IPS-18c (cell line): ENCODE data around the gene MORC4.
"Not testable (repeated sequence)": the region's sequence is repeated elsewhere in the genome, so short reads cannot be mapped to it uniquely, and the experiment has no call there.

Experiments used
- H3K4me3 ChIP-seq: 2 replicates; pipeline ENCODE4 v1.7.0; 2013; ENCODE audit warnings: low read depth, mild to moderate bottlenecking, low read length, moderate library complexity; ENCODE audit not compliant: insufficient read depth
- H3K9me3 ChIP-seq: one replicate; pipeline ENCODE4 v1.6.1; 2013; ENCODE audit warnings: mild to moderate bottlenecking, low read length, moderate library complexity; ENCODE audit not compliant: control insufficient read depth, insufficient read depth

Gene MORC4

DNA sequence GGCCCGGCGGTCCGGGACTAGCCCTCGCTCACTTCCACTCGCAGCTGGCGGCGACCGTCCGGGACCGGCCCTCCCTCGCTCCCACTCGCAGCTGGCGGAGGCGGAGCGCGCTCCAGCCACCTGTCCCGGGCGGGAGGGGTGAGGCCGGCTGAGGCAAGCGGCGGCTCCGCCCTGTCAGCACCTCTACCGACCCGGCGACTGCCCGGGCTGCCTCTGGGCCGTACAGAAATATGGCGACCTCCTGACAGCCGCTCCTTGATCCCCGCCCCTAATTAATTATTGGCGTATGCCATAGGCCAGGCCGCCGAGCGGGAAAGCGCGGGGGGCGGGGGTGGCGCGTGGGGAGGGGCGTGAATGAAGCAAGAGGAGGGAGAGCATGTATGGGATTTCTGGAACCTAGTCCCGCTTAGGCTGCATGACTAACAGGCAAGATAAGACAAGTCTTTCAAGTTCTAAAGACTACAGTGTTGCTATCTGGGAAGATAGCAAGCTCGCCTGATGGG lies at the start of gene MORC4:
MORC4 (minus strand) TSS at position 200 of the 503 bp plus-strand sequence. CDS start 243 bp downstream, outside the sequence.
- Histone ChIP-seq H3K4me3 (peak within 1 kb of the TSS; percentile 62), H3K9me3 (peaks cover 2% of the 10 kb centered on the region)

DNA sequence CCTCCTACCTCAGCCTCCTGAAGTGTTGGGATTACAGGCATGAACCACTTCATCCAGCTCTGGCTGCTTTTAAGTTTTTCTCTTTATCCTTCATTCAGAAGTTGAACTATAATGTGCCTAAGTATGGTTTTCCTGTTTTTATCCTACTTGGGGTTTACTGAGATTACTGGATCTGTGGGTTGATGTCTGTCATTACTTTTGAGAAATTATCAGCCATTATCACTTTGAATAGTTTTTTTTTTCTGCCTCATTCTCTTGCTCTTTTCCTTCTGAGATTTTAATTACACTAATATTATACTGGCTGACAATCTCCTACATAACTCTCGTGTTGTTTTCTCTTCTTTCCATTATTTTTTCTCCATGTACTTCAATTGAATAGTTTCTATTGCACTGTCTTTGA lies 47.6 kb upstream of the MORC4 start:
- no peak overlapping the region for H3K4me3 ChIP-seq

DNA sequence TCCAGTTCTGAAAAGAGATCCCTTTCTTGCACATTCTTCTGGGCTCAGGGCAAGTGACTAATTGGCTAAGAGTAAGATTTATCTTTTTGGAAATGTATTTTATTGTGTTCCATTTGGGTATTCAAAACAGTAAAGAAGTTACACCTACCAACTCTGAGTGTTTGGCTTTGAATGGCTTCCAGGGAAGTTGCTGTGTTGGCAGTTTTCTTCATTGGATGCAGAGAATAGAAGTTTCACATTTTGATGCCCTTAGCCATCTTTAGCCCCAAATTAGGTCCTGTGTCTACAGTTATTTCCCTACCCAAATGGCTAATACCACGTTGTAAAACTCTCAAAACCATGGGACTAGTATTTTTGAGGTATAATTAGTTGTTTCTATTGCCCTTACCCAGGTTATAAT lies 29.7 kb upstream of the MORC4 start:
- H3K4me3 ChIP-seq, result no peak overlapping the region
- H3K9me3 ChIP-seq, result no peaks in the 10 kb centered on the region

More for the DNA sequence above, 47.6 kb upstream of the MORC4 start:
- H3K9me3 ChIP-seq, result no peaks in the 10 kb centered on the region

DNA sequence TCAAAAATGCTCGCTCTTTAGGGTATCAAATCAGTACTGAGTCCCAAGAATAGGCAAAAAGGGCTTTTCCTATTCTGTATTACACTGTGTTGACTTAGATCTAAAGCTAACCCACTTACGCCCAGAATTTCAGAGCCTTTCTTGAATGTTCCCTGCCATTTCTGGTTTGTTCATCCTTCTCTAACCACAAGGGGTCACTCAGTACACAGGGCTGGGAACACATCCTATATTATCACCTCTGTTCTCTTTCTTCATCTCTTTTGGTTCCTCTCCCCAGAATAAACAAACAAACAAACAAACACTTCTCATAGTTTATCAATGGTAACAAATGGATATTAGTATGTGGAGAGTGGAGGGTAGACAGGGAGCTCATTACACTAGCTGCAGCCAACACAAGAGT lies 25.5 kb upstream of the MORC4 start:
- Histone ChIP-seq H3K4me3 (no peak overlapping the region), H3K9me3 (no peaks in the 10 kb centered on the region)

DNA sequence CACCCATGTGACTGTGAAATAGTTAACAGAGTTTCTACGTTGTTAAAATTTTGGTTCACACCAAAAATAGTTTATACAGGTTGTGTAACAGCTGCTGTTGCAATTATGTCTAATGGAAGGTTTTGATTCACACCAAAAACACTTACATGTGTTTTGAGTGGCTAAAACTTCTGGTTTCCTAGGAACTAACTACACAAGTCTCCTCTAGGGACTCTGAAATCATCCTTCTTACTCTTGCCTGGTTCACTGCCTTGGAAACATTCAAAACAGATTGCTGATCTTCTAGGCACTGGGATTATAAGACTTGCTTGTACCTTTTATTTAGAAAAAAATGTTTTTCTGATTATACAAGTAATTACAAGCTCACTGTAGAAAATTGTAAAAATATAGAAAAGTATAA lies 14.9 kb upstream of the MORC4 start:
- Histone ChIP-seq H3K9me3 (no peaks in the 10 kb centered on the region), H3K4me3 (no peak overlapping the region)

DNA sequence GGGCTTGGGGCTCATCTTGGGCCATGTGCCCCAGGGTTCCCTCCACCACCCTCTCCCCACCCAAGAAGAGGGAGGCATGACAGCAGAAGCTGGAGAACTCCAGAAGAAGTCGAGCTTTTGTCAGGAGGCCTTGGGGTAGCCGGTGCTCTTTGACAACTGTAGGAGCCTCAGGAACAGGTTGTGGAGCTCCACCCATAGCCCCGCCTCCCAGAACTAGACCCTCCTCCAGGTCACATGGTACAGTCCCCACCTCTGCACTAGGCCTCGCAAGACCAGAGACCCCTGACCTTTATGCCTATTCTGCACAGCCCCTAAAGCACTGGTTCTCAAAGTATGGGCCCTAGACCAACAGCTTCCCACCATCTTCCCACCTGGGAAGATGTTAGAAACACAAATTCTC lies 8.0 kb upstream of the MORC4 start:
- Histone ChIP-seq H3K9me3 (no peaks in the 10 kb centered on the region), H3K4me3 (no peak overlapping the region)

DNA sequence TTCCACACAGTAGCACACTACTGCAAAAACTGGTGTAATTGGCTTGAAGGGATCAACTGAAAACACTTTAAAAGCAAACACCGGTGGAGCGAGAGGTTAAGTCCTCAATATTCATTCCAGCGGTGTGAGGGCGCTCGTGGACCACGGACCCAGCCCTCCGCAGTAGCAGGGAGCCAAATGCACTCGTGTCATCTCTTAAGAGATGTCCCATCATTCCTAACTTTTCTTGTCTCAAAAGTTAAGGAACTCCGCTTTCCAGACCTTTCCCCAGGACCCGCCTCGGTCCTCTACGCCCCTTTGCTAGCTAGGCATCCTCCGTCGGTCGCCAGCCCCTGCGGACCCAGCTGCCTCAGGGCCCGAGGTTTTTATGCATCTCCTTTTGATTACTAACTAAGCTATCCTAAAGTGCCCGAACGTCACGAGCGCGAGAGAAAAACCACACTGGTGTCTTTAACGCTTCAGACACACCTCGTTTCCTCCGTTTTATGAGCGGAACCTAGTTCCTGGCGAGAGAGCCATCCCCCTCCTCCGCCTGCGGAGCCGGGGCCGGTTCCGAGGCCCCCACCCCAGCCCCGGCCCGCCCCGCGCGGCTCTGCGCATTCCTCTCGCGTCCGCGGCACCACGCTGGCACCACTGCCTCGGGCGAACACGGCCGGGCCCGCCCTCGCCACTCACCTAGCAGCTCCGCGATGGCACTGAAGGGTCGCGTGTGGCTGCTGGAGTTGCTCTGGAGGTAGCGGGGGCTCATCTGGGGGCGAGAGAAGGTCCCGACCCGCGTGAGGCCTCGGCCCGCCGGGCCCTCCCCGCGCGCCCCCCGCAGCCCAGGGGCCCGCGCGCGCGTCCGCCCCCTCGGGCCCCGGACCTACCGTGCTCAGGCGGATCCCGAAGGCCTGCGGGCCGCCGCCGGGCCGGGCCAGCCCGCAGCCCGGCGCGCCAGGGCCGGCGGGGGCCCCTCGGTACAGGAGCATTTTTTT lies 723 bp downstream of the MORC4 start:
- Histone ChIP-seq H3K9me3 (peaks cover 2% of the 10 kb centered on the region), H3K4me3 (peak overlapping the region; percentile 62)

DNA sequence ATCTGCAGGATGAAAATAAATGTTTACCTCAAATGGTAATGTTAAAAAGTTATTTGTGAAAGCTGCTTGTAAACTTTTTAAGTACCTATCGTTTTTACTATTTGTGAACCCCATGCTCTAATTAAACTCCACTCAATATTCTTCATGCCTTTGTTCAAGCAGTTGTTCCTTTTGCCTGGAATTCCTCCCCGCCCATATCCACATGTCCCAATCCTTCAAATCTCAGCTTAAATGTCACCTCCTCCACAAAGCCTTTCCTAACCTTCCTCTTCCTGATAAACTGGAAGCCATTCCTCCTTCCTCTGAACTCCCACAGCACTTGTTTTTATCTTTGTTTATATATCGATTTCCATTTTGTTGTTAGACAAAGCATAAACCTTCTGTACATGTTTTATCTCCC lies 2.4 kb downstream of the MORC4 start:
- Histone ChIP-seq H3K9me3 (peaks cover 2% of the 10 kb centered on the region), H3K4me3 (no peak overlapping the region)

DNA sequence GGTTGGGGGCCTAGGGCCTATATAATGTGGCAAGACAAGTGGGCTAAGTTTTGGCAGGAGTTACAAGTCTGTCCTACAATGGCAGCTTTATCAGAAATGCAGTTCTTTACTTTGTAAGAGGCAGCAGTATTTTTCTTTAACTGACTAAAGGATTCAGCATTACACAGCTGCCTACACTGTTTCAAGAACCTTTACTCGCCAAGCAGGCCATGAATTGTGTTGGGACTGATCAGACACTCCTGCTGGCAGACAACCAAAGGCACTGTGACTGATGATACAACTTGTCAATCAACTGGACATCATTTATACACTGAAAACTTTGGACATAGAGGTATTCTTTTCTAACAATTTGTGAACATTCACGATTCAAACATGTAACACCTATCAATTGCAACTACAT lies 4.3 kb downstream of the MORC4 start:
- peaks cover 2% of the 10 kb centered on the region for H3K9me3 ChIP-seq
- H3K4me3 ChIP-seq, result no peak overlapping the region

DNA sequence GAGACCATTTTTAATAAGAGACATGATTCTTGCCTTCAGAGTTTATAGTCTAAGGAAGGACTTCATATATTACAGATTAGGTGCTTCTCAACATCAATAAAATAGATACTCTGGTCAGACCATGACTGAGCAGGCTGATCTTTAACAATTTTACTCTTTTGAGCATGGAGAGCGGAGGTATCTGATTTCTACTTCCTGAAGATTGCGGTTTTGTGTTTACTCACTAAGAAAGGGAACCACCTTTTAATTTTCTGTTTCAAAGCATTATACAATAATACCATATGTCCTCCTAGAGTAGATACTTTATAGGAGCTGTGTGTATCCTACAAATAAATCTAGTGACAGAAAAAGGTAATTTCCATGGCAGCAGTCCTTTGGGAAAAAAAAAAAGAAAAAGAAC lies 12.5 kb downstream of the MORC4 start:
- H3K4me3 ChIP-seq, result no peak overlapping the region
- H3K9me3 ChIP-seq, result no peaks in the 10 kb centered on the region

DNA sequence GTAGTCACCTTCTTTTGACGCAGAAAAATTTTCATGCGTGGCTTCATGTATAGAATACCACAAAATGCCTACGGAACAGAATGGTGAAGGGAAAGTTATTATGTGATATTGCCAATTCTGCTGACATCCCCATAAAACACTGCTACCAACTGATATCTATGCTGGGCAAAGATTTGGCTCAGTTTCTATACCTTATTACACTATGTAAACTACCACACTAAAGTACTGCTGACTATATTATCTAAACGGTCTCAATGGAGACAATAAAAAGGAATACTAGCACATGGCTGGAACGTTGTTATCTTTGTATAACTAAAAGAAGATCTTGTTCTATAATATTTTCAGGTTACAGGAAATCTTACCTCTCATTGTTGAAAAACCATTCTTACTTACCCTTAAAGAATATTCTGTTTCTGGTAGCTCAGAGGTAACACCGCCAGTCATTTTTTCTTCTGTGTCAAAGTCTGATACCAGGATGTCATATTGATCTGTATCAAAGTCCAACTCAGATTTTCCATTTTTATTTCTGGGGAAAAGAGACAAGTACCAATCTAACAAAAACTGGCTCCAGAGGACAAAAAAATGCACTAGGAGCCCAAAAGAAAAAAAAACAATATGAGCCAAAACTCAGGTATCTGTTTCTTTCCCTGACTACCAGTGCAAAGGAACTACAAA lies 18.9 kb downstream of the MORC4 start:
- Histone ChIP-seq H3K4me3 (no peak overlapping the region), H3K9me3 (no peaks in the 10 kb centered on the region)

DNA sequence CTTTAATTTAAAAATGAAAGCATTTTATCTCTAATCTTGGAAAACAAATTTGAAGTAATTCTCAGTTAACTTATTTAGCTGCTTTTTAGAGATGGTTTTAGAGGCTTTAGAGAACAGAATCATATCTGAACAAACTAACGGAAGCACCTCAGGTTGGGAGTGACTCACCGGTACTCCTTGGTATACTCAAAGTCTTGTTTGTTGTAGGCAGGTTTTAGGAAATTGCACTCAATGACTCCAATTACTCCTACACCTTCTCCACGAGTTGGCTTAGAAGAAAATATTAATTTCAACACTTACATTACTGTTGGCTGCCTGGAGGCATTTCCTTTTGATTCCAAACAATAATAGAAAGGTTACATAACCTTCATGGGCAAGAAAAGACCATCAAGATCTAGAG lies 23.6 kb downstream of the MORC4 start:
- Histone ChIP-seq H3K4me3 (no peak overlapping the region), H3K9me3 (no peaks in the 10 kb centered on the region)

DNA sequence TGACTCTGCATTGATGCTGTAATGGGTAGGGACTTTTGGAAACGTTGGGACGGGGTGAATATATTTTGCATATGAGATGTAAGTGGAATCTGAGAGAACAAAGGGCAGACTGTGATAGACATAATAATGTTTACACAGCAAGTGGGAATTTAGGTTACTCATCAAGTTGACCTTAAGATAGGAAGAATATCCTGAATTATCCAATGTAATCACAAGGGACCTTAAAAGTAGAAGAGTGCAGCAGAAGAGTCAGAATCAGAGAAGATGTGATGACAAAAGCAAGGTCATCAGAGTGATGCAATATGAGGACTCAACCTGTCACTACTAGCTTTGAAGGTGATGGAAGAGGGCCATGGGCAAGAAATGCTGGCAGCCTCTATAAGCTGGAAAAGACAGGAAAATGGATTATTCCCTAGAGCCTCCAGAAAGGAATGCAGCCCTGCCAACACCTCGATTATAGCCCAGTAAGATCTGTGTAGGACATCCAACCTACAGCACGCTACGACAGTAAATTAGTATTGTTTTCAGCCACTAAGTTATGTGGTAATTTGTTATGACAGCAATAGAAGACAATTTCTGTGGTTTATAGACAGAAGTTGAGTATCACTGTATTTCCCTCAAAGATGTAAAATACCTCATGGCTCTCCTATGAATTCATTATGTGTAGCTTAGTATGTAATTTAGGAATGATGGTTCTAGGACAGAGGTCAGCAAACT lies 26.4 kb downstream of the MORC4 start:
- Histone ChIP-seq H3K9me3 (no peaks in the 10 kb centered on the region), H3K4me3 (no peak overlapping the region)

DNA sequence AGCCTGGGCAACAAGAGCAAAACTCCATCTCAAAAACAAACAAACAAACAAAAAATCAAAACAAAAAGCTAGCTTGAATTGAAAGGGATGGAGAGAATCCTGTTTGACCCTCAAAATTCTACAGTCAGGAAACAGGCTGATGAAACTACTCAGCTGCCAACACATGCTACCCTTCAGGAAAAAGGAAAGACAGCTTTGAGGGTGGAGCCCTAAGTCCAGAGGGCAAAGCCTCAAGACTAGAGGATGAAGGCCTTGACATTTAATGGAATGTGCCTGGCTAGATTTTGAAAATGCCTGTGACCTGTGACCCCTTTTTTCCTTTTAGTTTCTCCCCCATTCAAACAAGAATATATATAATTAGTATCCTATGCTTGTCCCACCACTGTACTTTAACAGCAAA lies 27.1 kb downstream of the MORC4 start:
- Histone ChIP-seq H3K4me3 (no peak overlapping the region), H3K9me3 (no peaks in the 10 kb centered on the region)

DNA sequence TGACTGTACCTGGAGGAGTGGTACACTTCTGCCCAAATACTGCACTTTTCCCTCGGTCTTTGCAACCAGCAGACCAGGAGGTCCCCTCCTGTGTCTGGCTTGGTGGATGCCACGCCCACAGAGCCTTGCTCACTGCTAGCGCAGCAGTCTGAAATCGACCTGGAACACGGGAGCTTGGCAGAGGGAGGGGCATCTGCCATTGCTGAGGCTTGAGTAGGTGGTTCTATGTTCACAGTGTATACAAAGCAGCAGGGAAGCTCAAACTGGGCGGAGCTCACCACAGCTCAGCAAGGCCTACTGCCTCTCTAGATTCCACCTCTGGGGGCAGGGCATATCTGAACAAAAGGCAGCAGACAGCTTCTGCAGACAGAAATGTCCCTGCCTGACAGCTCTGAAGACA lies 33.5 kb downstream of the MORC4 start:
- H3K4me3 ChIP-seq, result peak overlapping the region; percentile 15; the same call in 1 of the 2 replicates
- not testable (repeated sequence) for H3K9me3 ChIP-seq

DNA sequence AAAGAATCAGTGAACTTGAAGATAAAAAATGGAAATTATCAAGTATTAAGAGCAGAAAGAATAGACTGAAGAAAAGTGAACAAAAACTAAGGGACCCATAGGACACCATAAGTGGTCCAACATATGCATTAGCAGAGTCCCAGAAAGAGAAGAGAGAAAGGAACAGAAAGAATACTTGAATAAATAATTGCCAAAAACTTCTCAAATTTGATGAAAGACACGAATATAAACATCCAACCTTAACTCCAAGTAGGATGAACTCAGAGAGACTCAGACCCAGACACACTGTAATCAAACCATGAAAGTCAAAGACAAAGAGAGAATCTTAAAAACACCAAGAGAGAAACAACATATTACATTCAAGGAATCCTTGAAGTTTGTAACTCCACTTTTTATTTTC lies 35.7 kb downstream of the MORC4 start:
- Histone ChIP-seq H3K9me3 (no peaks in the 10 kb centered on the region), H3K4me3 (no peak overlapping the region)

DNA sequence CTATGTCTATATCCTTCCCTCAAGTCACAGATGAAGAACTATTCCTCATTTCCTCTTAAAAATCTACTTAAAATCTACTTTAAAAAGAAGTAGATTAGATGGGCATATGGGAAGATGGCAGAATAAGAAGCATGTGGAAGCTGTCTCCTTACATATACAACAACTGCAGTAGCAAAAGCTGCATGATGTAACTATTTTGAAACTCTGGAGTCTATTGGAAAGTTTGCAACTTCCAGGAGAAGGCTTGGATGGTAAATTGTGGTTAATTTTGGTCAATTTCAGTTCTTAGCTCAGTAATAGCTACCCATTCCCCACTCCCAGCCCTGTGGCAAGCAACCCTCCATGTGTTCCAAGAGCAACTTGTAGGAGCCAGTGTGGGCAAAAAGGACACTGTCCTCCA lies 36.9 kb downstream of the MORC4 start:
- Histone ChIP-seq H3K4me3 (no peak overlapping the region), H3K9me3 (no peaks in the 10 kb centered on the region)
